K562 (cell line): ENCODE results near the gene CNTN4. TPM values are rescaled to one million over a fixed set of nuclear protein-coding genes. Genes with fewer than 3 reads are reported as not detected.

Experiments
- ATAC-seq: fragments of 200-7000 bp; cut with Tn5 transposase; 3 replicates; pipeline ENCODE4 v1.9.1; 2020; ENCODE audit warnings: moderate library complexity
- BruUV-seq: library from RNA; stranded (reverse); fragments of 400-500 nt; replicated peaks from 2 replicates; lab custom pipeline; 2021; lab: Mats Ljungman, UMichigan
- CTCF ChIA-PET: fragments of 300-600 bp; formaldehyde crosslinking; extraction: SDS; loops from one replicate; lab custom pipeline; 2021; ENCODE audit warnings: low intra/inter-chr PET ratio; lab: Yijun Ruan, JAX
- POLR2A ChIA-PET: fragments of 300-600, 350-650 bp; sonication (Branson Sonifier 250); formaldehyde crosslinking; extraction: SDS; loops from one replicate; lab custom pipeline; 2021; ENCODE audit warnings: antibody characterized with exemption, inconsistent platforms; lab: Yijun Ruan, JAX
- DNase-seq, 4 experiments: peaks; one replicate each; pipeline versions ENCODE4 v3.0.0 to v3.0.0-alpha.2; 2011 to 2018; ENCODE audit warnings: low spot score in 3 of 4, mixed read lengths in 3 of 4; ENCODE audit errors: extremely low read depth in 1 of 4
- FAIRE-seq: peaks from 2 replicates; lab custom pipeline; 2011; peaks lifted over from hg19 to GRCh38; lab: Jason Lieb, UNC
- H2AFZ ChIP-seq: 2 replicates; pipeline ENCODE4 v1.6.0; 2011; ENCODE audit warnings: low read depth, low read length, control low read depth, inconsistent platforms
- H3K27ac ChIP-seq: fragments of 200-600 bp; 3 replicates; pipeline ENCODE4 v1.8.0; 2011; ENCODE audit warnings: low read depth, mild to moderate bottlenecking, control low read depth, inconsistent platforms, low read length, moderate library complexity, mixed read lengths; ENCODE audit errors: extremely low read depth
- H3K27me3 ChIP-seq, 2 experiments: fragments of 300-600 bp in 1 of 2; 2 replicates in 1 of 2; 3 replicates in 1 of 2; pipeline versions ENCODE4 v1.6.0 to v1.8.0; 2011; ENCODE audit warnings: inconsistent platforms in 2 of 2, low read length in 2 of 2, mild to moderate bottlenecking in 1 of 2, mixed read lengths in 1 of 2, moderate library complexity in 1 of 2; ENCODE audit not compliant: control insufficient read depth in 2 of 2, insufficient read depth in 2 of 2
- H3K36me3 ChIP-seq: fragments of 300-600 bp; 3 replicates; pipeline ENCODE4 v1.8.0; 2011; ENCODE audit warnings: mild to moderate bottlenecking, low read length, inconsistent platforms; ENCODE audit not compliant: control insufficient read depth, insufficient read depth
- H3K4me1 ChIP-seq, 2 experiments: fragments of 200-600 bp in 1 of 2; replicated peaks in 1 of 2; 2 replicates in 1 of 2; 3 replicates in 1 of 2; pipeline versions ENCODE4 v1.5.1 to v1.8.0; 2011; ENCODE audit warnings: inconsistent platforms in 2 of 2, low read length in 2 of 2, mild to moderate bottlenecking in 1 of 2, mixed read lengths in 1 of 2, moderate library complexity in 1 of 2; ENCODE audit not compliant: control insufficient read depth in 2 of 2, insufficient read depth in 2 of 2
- H3K4me2 ChIP-seq: 2 replicates; pipeline ENCODE4 v1.6.1; 2011; ENCODE audit warnings: low read length, control low read depth, inconsistent platforms, mixed read lengths; ENCODE audit not compliant: insufficient read depth
- H3K4me3 ChIP-seq: fragments of 200-600 bp; sonication (generic), shearing (Covaris generic); 2 replicates; pipeline ENCODE4 v1.5.1; 2016; ENCODE audit warnings: control low read depth, inconsistent platforms
- H3K79me2 ChIP-seq: fragments of 200-600 bp; 3 replicates; pipeline ENCODE4 v1.8.0; 2011; ENCODE audit warnings: low read length, inconsistent platforms; ENCODE audit not compliant: control insufficient read depth, insufficient read depth
- H3K9ac ChIP-seq, 2 experiments: 2 replicates each; pipeline versions ENCODE4 v1.6.0 to v1.6.1; 2011; ENCODE audit warnings: low read depth in 2 of 2, low read length in 2 of 2, control low read depth in 1 of 2, inconsistent platforms in 1 of 2, mild to moderate bottlenecking in 1 of 2, mixed read lengths in 1 of 2; ENCODE audit not compliant: insufficient read depth in 1 of 2
- H3K9me1 ChIP-seq: one replicate; pipeline ENCODE4 v1.6.0; 2011; ENCODE audit warnings: inconsistent platforms, mild to moderate bottlenecking, low read length, moderate library complexity; ENCODE audit not compliant: control insufficient read depth, insufficient read depth
- H3K9me3 ChIP-seq: replicated peaks from 2 replicates; pipeline ENCODE4 v1.5.1; 2011; ENCODE audit warnings: low read depth, low read length, inconsistent platforms; ENCODE audit not compliant: control insufficient read depth, insufficient read depth
- H4K20me1 ChIP-seq: replicated peaks from 2 replicates; pipeline ENCODE4 v1.6.1; 2011; ENCODE audit warnings: low read length, inconsistent platforms, mixed read lengths; ENCODE audit not compliant: control insufficient read depth, insufficient read depth
- CHD7 ChIP-seq: fragments of 200-600 bp; sonication (generic); IDR thresholded peaks from one replicate; pipeline ENCODE4 v1.6.1; 2012; ENCODE audit warnings: mild to moderate bottlenecking, low read depth, low read length, inconsistent platforms
- CREB3L1 ChIP-seq: fragments of 450-650 bp; IDR thresholded peaks from 2 replicates; pipeline ENCODE4 v1.6.1; 2014; ENCODE audit warnings: low read depth, mild to moderate bottlenecking, moderate library complexity, borderline replicate concordance
- ETV6 ChIP-seq, 3 experiments: fragments of 150-350 bp in 1 of 3; sonication (generic) in 1 of 3; formaldehyde crosslinking in 1 of 3; IDR thresholded peaks; 2 replicates each; pipeline versions ENCODE4 v1.6.1 to v1.8.0; 2014 to 2022; ENCODE audit warnings: borderline replicate concordance in 2 of 3, low read depth in 2 of 3, antibody characterized with exemption in 1 of 3, low read length in 1 of 3, mild to moderate bottlenecking in 1 of 3, missing genetic modification reagents in 1 of 3
- HMG20A ChIP-seq: fragments of 450-650 bp; formaldehyde crosslinking; conservative IDR thresholded peaks from 2 replicates; pipeline ENCODE4 v1.4.0; 2020; ENCODE audit warnings: mild to moderate bottlenecking, mixed read lengths
- SOX6 ChIP-seq: fragments of 450-650 bp; IDR thresholded peaks from 2 replicates; pipeline ENCODE4 v1.6.1; 2014; ENCODE audit warnings: mild to moderate bottlenecking
- TAF9B ChIP-seq: fragments of 450-650 bp; IDR thresholded peaks from 2 replicates; pipeline ENCODE4 v1.6.1; 2018; ENCODE audit warnings: mild to moderate bottlenecking; ENCODE audit not compliant: partially characterized antibody
- U2AF1 ChIP-seq: fragments of 200-400 bp; formaldehyde crosslinking; optimal IDR thresholded peaks from 2 replicates; pipeline ENCODE3; 2017; ENCODE audit warnings: mild to moderate bottlenecking, low read depth, low read length, moderate library complexity
- ZNF586 ChIP-seq: fragments of 450-650 bp; formaldehyde crosslinking; conservative IDR thresholded peaks from 2 replicates; pipeline ENCODE4 v1.4.0; 2020; ENCODE audit warnings: mild to moderate bottlenecking, moderate library complexity
- ZNF75A ChIP-seq: fragments of 450-650 bp; formaldehyde crosslinking; IDR thresholded peaks from 2 replicates; pipeline ENCODE4 v1.4.0; 2020; ENCODE audit warnings: mild to moderate bottlenecking
- WGBS: fragments of 100-300 bp; shearing (Covaris generic); methylation state at CpG from one replicate; pipeline ENCODE4 v1.1.6; 2016; ENCODE audit warnings: low coverage, mixed read lengths; ENCODE audit not compliant: insufficient coverage; ENCODE audit errors: missing lambda C conversion rate; 5-methylcytosine and 5-hydroxymethylcytosine counted together
- in situ Hi-C: fragments of 300-500 bp; cut with MboI; formaldehyde crosslinking; loops from 4 replicates; pipeline ENCODE4 v1.15.0; 2018; ENCODE audit warnings: inconsistent platforms, mixed read lengths
- intact Hi-C: fragments of 100-400 bp; cut with micrococcal nuclease; formaldehyde crosslinking; loops from 2 replicates; pipeline ENCODE4 v1.14.2; 2022
- polyA plus RNA-seq, 8 experiments: library from polyadenylated mRNA; depleted of rRNA in 4 of 8; stranded (reverse) in 5 of 8; unstranded in 3 of 8; fragments of >200 nt; fragmentation: Nextera tagmentation in 2 of 8; fragmentation: Illumina TruSeq in 1 of 8; extraction: Ambion mirVana in 2 of 8; extraction: Trizol in 1 of 8; gene quantifications; 2 replicates each; pipeline versions ENCODE4 v1.2.1 to v1.2.3, GENCODE V29; 2011 to 2014; ENCODE audit warnings: inconsistent platforms in 1 of 8, missing spikeins in 1 of 8
- total RNA-seq, 7 experiments: library from RNA; depleted of rRNA in 6 of 7; stranded (reverse); fragments of >200 nt in 6 of 7; fragmentation: Illumina TruSeq in 2 of 7; extraction: Trizol in 2 of 7; gene quantifications; 2 replicates each; pipeline versions ENCODE4 v1.2.1 to v1.2.3, GENCODE V29; 2011 to 2021; ENCODE audit warnings: low replicate concordance in 1 of 7

The CNTN4 gene
- total and polyA plus RNA-seq, 9 of the 15 experiments (the other 6 are each of a cell fraction or from before 2014, with no cell fraction given): not detected

GRCh38 chr3:2099028-2099671, 484 bp downstream of the CNTN4 start:
- H3K36me3 ChIP-seq: no peaks in the 10 kb centered on the region
- POLR2A ChIA-PET: no interaction called here
- H3K27me3 ChIP-seq: no peaks in the 10 kb centered on the region
- H3K27ac ChIP-seq: no peak overlapping the region
- BruUV-seq: no TSS peak
- ATAC-seq (no peak), DNase-seq (no peak), FAIRE-seq (no peak)
- H3K9me3 ChIP-seq: no peaks in the 10 kb centered on the region
- no peak overlapping the region for H3K4me3 ChIP-seq
- no peaks in the 10 kb centered on the region for H4K20me1 ChIP-seq
- H3K79me2 ChIP-seq: no peaks in the 10 kb centered on the region
- 8% methylated on average over 28 of the region's 58 CpGs for whole genome bisulfite sequencing
- CTCF ChIA-PET: no interaction called here
- in situ Hi-C loops: no loop called here
- H3K4me1 ChIP-seq: no peaks in the 10 kb centered on the region
- no peaks in the 10 kb centered on the region for H3K9me1 ChIP-seq
- H2AFZ ChIP-seq: no peak overlapping the region
- no peak overlapping the region for H3K9ac ChIP-seq
- H3K4me2 ChIP-seq: no peak overlapping the region
- intact Hi-C loops: no loop called here
- no peak for TF ChIP-seq ETV6 (IDR thresholded peaks at IDR 0.05; ENCODE audit: borderline replicate concordance in 1 of 2, low read depth in 2 of 2, low read length in 1 of 2)
- TF ChIP-seq ETV6 (CRISPR knock-in tag; IDR thresholded peaks at IDR 0.05; ENCODE audit: borderline replicate concordance): no peak
- TF ChIP-seq ZNF586 (CRISPR knock-in tag): no peak
- no peak for TF ChIP-seq SOX6
- TF ChIP-seq CREB3L1: no peak
- no peak for TF ChIP-seq HMG20A (CRISPR knock-in tag)
- TF ChIP-seq U2AF1: no peak
- no peak for TF ChIP-seq CHD7
- TF ChIP-seq TAF9B: no peak
- no peak for TF ChIP-seq ZNF75A (CRISPR knock-in tag)
